ENCODE results near the gene CIDEC. TPM values are rescaled to one million over a fixed set of nuclear protein-coding genes. Genes with fewer than 3 reads are reported as not detected.
"Not testable (repeated sequence)": the region's sequence is repeated elsewhere in the genome, so short reads cannot be mapped to it uniquely, and the experiment has no call there.

Gene CIDEC
- total RNA-seq, 1 donor from 2014 or later = 4.0 TPM

- intact Hi-C loops (cut with DNase I) = no loop called here
- DNase-seq (no peak), ATAC-seq (ENCODE audit: poor library complexity) (no peak)
Observed at GRCh38 chr3:9903238-9903624, 23.2 kb upstream of the CIDEC start.

- DNase-seq = no peak
- ATAC-seq (ENCODE audit: poor library complexity) = peak; percentile 41
- intact Hi-C loops (cut with DNase I) = no loop called here
Observed at GRCh38 chr3:9902372-9903237, 22.6 kb upstream of the CIDEC start, which contains the start of gene IL17RE. Gene IL17RE (plus strand): TSS chr3:9902848. CDS start chr3:9902933, 85 bp downstream.

- intact Hi-C loops (cut with DNase I) = no loop called here
- no peak for DNase-seq
- no peak for ATAC-seq (ENCODE audit: poor library complexity)
Observed at GRCh38 chr3:9901967-9902366, 21.9 kb upstream of the CIDEC start.

GRCh38 chr3:9900965-9901415 lies 20.9 kb upstream of the CIDEC start:
- ATAC-seq (ENCODE audit: poor library complexity); intact Hi-C loops (cut with DNase I); DNase-seq: not testable (repeated sequence)

GRCh38 chr3:9899289-9899791 lies 19.3 kb upstream of the CIDEC start:
- DNase-seq (no peak), ATAC-seq (ENCODE audit: poor library complexity) (no peak)
- intact Hi-C loops (cut with DNase I) = no loop called here

GRCh38 chr3:9898467-9899241 lies 18.6 kb upstream of the CIDEC start:
- ATAC-seq (ENCODE audit: poor library complexity) (no peak), DNase-seq (no peak)
- intact Hi-C loops (cut with DNase I) = no loop called here

- no peak for DNase-seq
- intact Hi-C loops (cut with DNase I) = no loop called here
- ATAC-seq (ENCODE audit: poor library complexity) = peak; percentile 51
Observed at GRCh38 chr3:9897408-9898372, 17.6 kb upstream of the CIDEC start.

GRCh38 chr3:9896755-9897407 lies 16.8 kb upstream of the CIDEC start:
- intact Hi-C loops (cut with DNase I); ATAC-seq (ENCODE audit: poor library complexity); DNase-seq: not testable (repeated sequence)

- intact Hi-C loops (cut with DNase I); ATAC-seq (ENCODE audit: poor library complexity); DNase-seq: not testable (repeated sequence)
Observed at GRCh38 chr3:9895715-9896114, 15.7 kb upstream of the CIDEC start.

- no peak for ATAC-seq (ENCODE audit: poor library complexity)
- intact Hi-C loops (cut with DNase I) = no loop called here
- no peak for DNase-seq
Observed at GRCh38 chr3:9893739-9894138, 13.7 kb upstream of the CIDEC start.

GRCh38 chr3:9891072-9891622 lies 11.1 kb upstream of the CIDEC start:
- intact Hi-C loops (cut with DNase I) = no loop called here
- DNase-seq (no peak), ATAC-seq (ENCODE audit: poor library complexity) (no peak)

- intact Hi-C loops (cut with DNase I) = no loop called here
- ATAC-seq (ENCODE audit: poor library complexity) (peak; percentile 99), DNase-seq (peak; percentile 93)
Observed at GRCh38 chr3:9890249-9891071, 10.4 kb upstream of the CIDEC start, which contains the start of gene JAGN1. Gene JAGN1 (plus strand): TSS chr3:9890610. CDS start chr3:9890723, 113 bp downstream.

- intact Hi-C loops (cut with DNase I) = no loop called here
- no peak for ATAC-seq (ENCODE audit: poor library complexity)
- DNase-seq = no peak
Observed at GRCh38 chr3:9889405-9889804, 9.4 kb upstream of the CIDEC start.

GRCh38 chr3:9888540-9888939 lies 8.5 kb upstream of the CIDEC start:
- ATAC-seq (ENCODE audit: poor library complexity) (no peak), DNase-seq (no peak)
- intact Hi-C loops (cut with DNase I) = no loop called here

GRCh38 chr3:9887480-9887879 lies 7.4 kb upstream of the CIDEC start:
- DNase-seq = no peak
- intact Hi-C loops (cut with DNase I) = no loop called here
- ATAC-seq (ENCODE audit: poor library complexity) = no peak

GRCh38 chr3:9886328-9886727 lies 6.3 kb upstream of the CIDEC start:
- intact Hi-C loops (cut with DNase I) = no loop called here
- DNase-seq = no peak
- ATAC-seq (ENCODE audit: poor library complexity) = no peak
